ENCODE measurements around the gene PAX7. TPM values are rescaled to one million over a fixed set of nuclear protein-coding genes. Genes with fewer than 3 reads are reported as not detected.

The PAX7 gene
- polyA plus RNA-seq, 1 of the 3 experiments (the other 2 are of a cell fraction), result not detected

GRCh38 chr1:18711003-18711402 is 80.4 kb downstream of the PAX7 start:
- Histone ChIP-seq H3K9ac (no peak overlapping the region), H3F3A (replicated peaks; ENCODE audit: insufficient read depth) (no peaks in the 10 kb centered on the region), H4K20me1 (ENCODE audit: insufficient read depth) (no peaks in the 10 kb centered on the region), H3K4me3 (ENCODE audit: low read depth in 2 of 2, low read length in 1 of 2) (no peak overlapping the region), H3K27me3 (ENCODE audit: insufficient read depth) (peaks cover 5% of the 10 kb centered on the region; the same call in 1 of the 2 replicates), H3K4me1 (ENCODE audit: control insufficient read depth in 1 of 2, insufficient read depth in 2 of 2, low read depth in 1 of 2, low read length in 1 of 2) (no peaks in the 10 kb centered on the region), H3K27ac (ENCODE audit: low read depth in 2 of 2, low read length in 1 of 2) (no peak overlapping the region), H3K79me2 (ENCODE audit: insufficient read depth) (no peaks in the 10 kb centered on the region), H3K4me2 (no peak overlapping the region), H3K9me3 (no peaks in the 10 kb centered on the region), H3K36me3 (replicated peaks in 1 of 2; ENCODE audit: control insufficient read depth in 1 of 2, insufficient read depth in 2 of 2, low read length in 1 of 2) (no peaks in the 10 kb centered on the region), H3K9me2 (no peaks in the 10 kb centered on the region), H2AFZ (ENCODE audit: low read depth) (no peak overlapping the region)
- TF ChIP-seq SMC3 (IDR thresholded peaks at IDR 0.05; ENCODE audit: low read depth, low read length) (no peak), FOSL2 (IDR thresholded peaks at IDR 0.05; ENCODE audit: borderline replicate concordance, low read depth) (no peak), ELF1 (IDR thresholded peaks at IDR 0.05) (no peak), POLR2AphosphoS5 (IDR thresholded peaks at IDR 0.05; ENCODE audit: low read depth, low read length) (no peak), EZH2phosphoT487 (IDR thresholded peaks at IDR 0.05; ENCODE audit: borderline replicate concordance, low read depth) (no peak), RCOR1 (IDR thresholded peaks at IDR 0.05; ENCODE audit: low read length) (no peak), JUND (IDR thresholded peaks at IDR 0.05) (no peak), YY1 (IDR thresholded peaks at IDR 0.05; ENCODE audit: low read depth) (no peak), PBX3 (IDR thresholded peaks at IDR 0.05) (no peak), NRF1 (IDR thresholded peaks at IDR 0.05; ENCODE audit: low read depth, low read length) (no peak)
- ChIA-PET CTCF (interaction anchor here (1.0 to 1.3 kb wide), 3 partner anchors 12 to 114 kb away, joined by 3 read pairs; no protein-coding TSS in a partner anchor), POLR2A (no interaction called here)
- no peak for DNase-seq
- WGBS (ENCODE audit: low lambda C conversion rate), result 38% methylated on average over 8 of the region's 8 CpGs

DNA sequence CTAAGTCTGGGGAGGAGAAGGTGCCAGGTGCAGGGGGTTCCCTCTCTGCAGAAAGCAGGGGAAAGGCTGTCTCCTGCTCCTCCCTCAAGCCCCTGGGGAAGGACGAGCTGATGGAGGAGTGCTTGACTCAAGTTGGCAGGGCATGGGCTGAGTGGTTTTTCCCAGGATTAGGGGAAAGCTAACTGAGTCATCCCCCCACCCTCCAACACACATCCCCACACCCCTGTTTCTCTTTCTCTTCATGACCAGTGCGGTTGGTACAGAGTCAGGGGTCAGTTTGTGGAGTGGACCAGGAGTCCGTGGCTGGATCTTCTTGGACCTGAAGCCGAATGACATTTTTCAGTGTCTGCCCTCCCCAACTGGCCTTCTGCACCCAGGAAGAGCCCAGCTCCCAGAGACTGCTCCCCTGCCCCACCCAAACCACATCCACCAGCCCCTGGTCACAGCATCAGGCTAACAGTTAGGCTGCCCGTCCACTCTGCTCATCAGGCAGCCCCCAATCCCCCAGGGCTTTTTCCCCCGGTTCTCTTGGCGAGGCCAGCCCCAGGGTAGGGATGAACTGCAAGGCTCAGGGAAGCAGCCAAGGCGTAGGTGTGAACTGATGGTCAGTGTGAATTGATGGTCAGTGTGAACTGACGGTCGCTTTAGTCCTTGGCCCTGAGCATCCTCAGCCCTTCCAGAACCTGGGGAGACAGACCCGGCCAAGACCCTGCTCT is 81.0 kb downstream of the PAX7 start:
- peaks cover 0 to 4% of the 10 kb centered on the region in 2 experiments; a peak in 1 of 4 replicates for H3K4me1 ChIP-seq (ENCODE audit: control insufficient read depth in 1 of 2, insufficient read depth in 2 of 2, low read depth in 1 of 2, low read length in 1 of 2)
- no peaks in the 10 kb centered on the region for H3K79me2 ChIP-seq (ENCODE audit: insufficient read depth)
- H3K27ac ChIP-seq (ENCODE audit: low read depth in 2 of 2, low read length in 1 of 2), result no peak overlapping the region
- no peaks in the 10 kb centered on the region for H3K36me3 ChIP-seq (replicated peaks in 1 of 2; ENCODE audit: control insufficient read depth in 1 of 2, insufficient read depth in 2 of 2, low read length in 1 of 2)
- no peaks in the 10 kb centered on the region for H4K20me1 ChIP-seq (ENCODE audit: insufficient read depth)
- no peak overlapping the region for H3K4me3 ChIP-seq (ENCODE audit: low read depth in 2 of 2, low read length in 1 of 2)
- ChIA-PET POLR2A (no interaction called here), CTCF (interaction anchor here (1.0 to 1.3 kb wide), 3 partner anchors 11 to 115 kb away, joined by 3 read pairs; no protein-coding TSS in a partner anchor)
- no peak overlapping the region for H3K9ac ChIP-seq
- WGBS (ENCODE audit: low lambda C conversion rate), result 30% methylated on average over 9 of the region's 11 CpGs
- no peaks in the 10 kb centered on the region for H3K9me2 ChIP-seq
- no peaks in the 10 kb centered on the region for H3F3A ChIP-seq (replicated peaks; ENCODE audit: insufficient read depth)
- no peak for DNase-seq
- no peak for TF ChIP-seq RXRA (IDR thresholded peaks at IDR 0.05; ENCODE audit: borderline replicate concordance, low read depth)
- no peak for TF ChIP-seq SMC3 (IDR thresholded peaks at IDR 0.05; ENCODE audit: low read depth, low read length)
- TF ChIP-seq ZBTB33 (IDR thresholded peaks at IDR 0.05; ENCODE audit: borderline replicate concordance, low read depth), result no peak
- no peak for TF ChIP-seq TAF1 (IDR thresholded peaks at IDR 0.05; ENCODE audit: borderline replicate concordance, low read depth, low read length)
- TF ChIP-seq FOSL2 (IDR thresholded peaks at IDR 0.05; ENCODE audit: borderline replicate concordance, low read depth), result no peak
- TF ChIP-seq JUND (IDR thresholded peaks at IDR 0.05), result no peak
- no peak for TF ChIP-seq FOXJ3 (CRISPR knock-in tag; IDR thresholded peaks at IDR 0.05)
- no peak for TF ChIP-seq GABPA (IDR thresholded peaks at IDR 0.05; ENCODE audit: low read depth)
- TF ChIP-seq CHD2 (IDR thresholded peaks at IDR 0.05; ENCODE audit: low read length, partially characterized antibody), result no peak
- TF ChIP-seq YY1 (IDR thresholded peaks at IDR 0.05; ENCODE audit: low read depth), result no peak
- no peak for TF ChIP-seq USF1 (IDR thresholded peaks at IDR 0.05; ENCODE audit: borderline replicate concordance, low read depth)
- TF ChIP-seq MEF2A (IDR thresholded peaks at IDR 0.05; ENCODE audit: borderline replicate concordance, low read depth), result no peak
- no peak for TF ChIP-seq PBX3 (IDR thresholded peaks at IDR 0.05)
- H3K9me3 ChIP-seq, result no peaks in the 10 kb centered on the region
- H3K27me3 ChIP-seq (ENCODE audit: insufficient read depth), result peaks cover 12% of the 10 kb centered on the region; the same call in 1 of the 2 replicates
- no peak overlapping the region for H2AFZ ChIP-seq (ENCODE audit: low read depth)
- H3K4me2 ChIP-seq, result no peak overlapping the region

Measured in SK-N-SH (cell line).